Measurements from ENCODE around the gene CCDC134. TPM values are rescaled to one million over a fixed set of nuclear protein-coding genes. Genes with fewer than 3 reads are reported as not detected.
A peak's percentile ranks its signal among the peaks of the same experiment; 100 is the strongest.
"Not testable (repeated sequence)": the region's sequence is repeated elsewhere in the genome, so short reads cannot be mapped to it uniquely, and the experiment has no call there.

CCDC134 gene
- total RNA-seq, 1 experiment from 2014 or later: 10.6 TPM

DNA sequence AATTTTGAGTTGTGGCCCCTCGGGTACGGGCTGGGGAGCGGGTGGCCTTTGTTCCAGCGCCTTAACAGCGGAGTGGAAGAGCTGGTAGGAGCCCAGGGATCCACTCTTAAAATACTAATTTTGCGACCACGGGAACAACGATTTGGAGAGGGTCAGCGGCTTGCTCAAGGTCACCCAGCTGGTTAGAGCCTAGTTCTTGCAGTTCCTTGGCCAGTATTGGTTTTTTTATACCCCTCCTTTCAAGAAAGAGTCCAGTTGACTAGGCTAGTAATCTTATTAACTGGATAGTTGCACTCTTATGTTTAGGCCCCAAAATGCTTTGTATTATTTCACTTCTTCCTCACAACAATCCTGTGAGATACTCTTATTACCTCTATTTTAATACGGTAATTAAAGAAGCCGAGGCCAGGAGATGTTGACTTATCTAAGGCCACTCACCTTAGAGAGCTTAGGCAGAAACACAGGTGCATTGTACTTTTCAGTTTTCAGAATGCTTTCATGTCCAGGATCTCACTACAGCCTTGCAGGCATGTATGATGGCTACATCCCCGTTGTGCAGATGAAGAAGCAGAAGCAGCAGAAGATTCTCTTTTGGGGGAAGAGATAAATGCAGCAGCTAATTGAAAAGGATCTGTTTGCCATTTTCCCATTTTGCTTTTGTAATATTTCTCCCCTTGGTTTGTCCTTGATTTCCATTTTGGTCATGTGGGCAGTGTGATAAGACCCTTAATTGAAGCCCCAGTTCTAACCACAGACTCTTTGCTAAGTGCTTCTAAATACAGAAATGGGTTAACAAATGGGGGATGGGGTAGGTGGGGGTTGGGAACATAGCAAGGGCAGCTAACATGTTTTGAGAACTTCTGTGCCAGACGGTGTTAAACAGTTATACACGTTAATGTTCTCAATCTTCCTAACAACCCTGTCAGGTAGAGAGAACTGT is 33.8 kb downstream of the CCDC134 start:
- H3K4me1 ChIP-seq (replicated peaks): peaks cover 13% of the 10 kb centered on the region
- H3K27me3 ChIP-seq (replicated peaks): no peaks in the 10 kb centered on the region
- H3K36me3 ChIP-seq: peaks cover 20% of the 10 kb centered on the region
- H3K4me3 ChIP-seq: peak overlapping the region; percentile 67
- H3K9me3 ChIP-seq (replicated peaks): no peaks in the 10 kb centered on the region
- H3K27ac ChIP-seq: no peak overlapping the region
- no peak for DNase-seq (ENCODE audit: low read depth in 1 of 2, low spot score in 2 of 2)

DNA sequence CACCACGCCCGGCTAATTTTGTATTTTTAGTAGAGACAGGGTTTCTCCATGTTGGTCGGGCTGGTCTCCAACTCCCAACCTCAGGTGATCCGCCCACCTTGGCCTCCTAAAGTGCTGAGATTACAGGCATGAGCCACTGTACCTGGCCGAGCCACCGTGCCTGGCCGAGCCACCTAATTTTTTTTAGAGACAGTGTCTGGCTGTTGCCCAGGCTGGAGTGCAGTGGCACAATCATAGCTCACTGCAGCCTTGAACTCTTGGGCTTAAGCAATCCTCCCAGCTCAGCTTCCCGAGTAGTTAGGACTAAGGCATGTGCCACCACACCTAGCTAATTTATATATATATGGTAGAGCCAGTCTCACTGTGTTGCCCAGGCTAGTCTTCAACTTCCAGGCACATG is 35.0 kb downstream of the CCDC134 start:
- peaks cover 13% of the 10 kb centered on the region for H3K4me1 ChIP-seq (replicated peaks)
- peaks cover 20% of the 10 kb centered on the region for H3K36me3 ChIP-seq

DNA sequence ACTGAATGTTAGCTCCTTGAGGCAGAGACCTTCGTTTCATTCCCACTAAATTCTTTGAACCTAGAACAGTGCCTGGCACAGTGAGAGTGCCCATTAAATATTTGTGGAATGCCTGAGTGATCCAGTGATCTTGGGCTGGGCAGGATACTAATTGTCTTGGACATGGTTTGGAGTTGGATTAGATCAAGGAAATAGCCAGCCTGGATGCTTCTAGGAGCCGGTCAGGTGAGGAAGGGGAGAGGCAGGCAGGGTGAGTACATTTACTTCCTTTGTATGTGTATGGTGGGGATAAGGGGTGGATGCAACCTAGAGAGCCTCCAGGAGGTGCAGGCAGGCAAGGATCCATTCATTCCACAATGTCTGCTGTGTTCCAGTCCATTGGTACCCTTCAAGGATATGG is 36.1 kb downstream of the CCDC134 start:
- no peaks in the 10 kb centered on the region for H3K27me3 ChIP-seq (replicated peaks)
- peaks cover 20% of the 10 kb centered on the region for H3K36me3 ChIP-seq
- DNase-seq (ENCODE audit: low read depth in 1 of 2, low spot score in 2 of 2): no peak
- no peak overlapping the region for H3K27ac ChIP-seq
- no peak overlapping the region for H3K4me3 ChIP-seq
- H3K4me1 ChIP-seq (replicated peaks): peaks cover 13% of the 10 kb centered on the region
- no peaks in the 10 kb centered on the region for H3K9me3 ChIP-seq (replicated peaks)

More for the DNA sequence above, 35.0 kb downstream of the CCDC134 start:
- not testable (repeated sequence) for DNase-seq (ENCODE audit: low read depth in 1 of 2, low spot score in 2 of 2); H3K27ac ChIP-seq; H3K9me3 ChIP-seq (replicated peaks); H3K4me3 ChIP-seq; H3K27me3 ChIP-seq (replicated peaks)

DNA sequence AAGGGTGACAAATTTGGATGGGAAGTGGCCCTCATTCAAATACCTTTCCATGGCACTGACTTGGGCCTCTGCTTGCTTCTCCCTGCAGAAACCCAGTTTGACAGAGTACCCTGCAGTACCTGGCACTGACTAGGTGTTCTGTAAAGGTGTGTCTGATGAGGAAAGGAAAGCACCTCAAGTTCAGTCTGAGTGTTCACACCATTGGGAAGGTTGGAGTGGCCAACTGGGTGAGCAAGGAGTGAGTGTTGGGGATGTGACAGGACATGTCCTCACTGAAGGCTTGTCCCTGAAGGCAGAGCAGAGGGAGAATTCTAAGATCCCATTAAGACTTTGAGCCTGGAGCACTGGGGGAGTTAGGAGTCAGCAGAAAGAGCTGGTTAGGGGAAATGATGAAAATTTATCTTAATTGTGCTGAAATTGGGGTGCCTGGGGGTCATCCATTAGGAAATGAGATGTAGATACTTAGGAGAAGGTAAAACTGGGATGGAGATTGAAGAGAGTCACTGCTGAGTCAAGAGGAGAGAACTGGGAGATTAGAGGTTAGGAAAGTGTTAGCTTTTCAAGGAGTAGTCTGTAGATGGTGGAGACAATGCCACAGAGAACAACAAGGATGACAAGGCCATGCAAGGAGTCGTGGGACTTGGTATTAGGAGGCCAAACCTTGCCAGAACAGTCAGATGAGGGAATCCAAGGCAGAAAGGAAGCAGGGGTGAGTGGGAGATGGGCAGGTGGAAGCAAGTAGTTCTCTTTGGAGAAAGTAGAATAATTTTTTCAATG is 38.6 kb downstream of the CCDC134 start:
- Histone ChIP-seq H3K27ac (no peak overlapping the region), H3K27me3 (replicated peaks) (no peaks in the 10 kb centered on the region), H3K36me3 (peaks cover 22% of the 10 kb centered on the region)

DNA sequence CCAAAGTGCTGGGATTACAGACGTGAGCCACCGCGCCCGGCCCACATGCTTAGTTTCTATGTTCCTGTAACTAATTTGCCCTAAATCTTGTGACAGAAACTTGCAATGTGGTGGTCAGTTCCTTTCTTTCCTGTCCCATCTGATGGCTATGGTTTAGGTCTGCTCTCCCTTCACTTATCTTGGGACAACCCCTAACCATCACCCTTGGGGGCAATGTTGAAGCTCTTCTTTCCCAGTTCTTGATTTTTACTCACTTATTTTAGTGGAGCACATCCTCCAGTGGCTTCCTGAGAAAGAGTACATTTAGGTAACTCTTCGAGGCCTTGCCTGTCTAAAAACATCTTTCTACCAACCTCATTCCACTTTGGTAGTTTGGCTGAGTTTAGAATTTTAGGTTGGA is 39.7 kb downstream of the CCDC134 start:
- no peaks in the 10 kb centered on the region for H3K27me3 ChIP-seq (replicated peaks)

More for the DNA sequence above, 38.6 kb downstream of the CCDC134 start:
- Histone ChIP-seq H3K4me3 (no peak overlapping the region), H3K4me1 (replicated peaks) (no peaks in the 10 kb centered on the region), H3K9me3 (replicated peaks) (no peaks in the 10 kb centered on the region)
- no peak for DNase-seq (ENCODE audit: low read depth in 1 of 2, low spot score in 2 of 2)

DNA sequence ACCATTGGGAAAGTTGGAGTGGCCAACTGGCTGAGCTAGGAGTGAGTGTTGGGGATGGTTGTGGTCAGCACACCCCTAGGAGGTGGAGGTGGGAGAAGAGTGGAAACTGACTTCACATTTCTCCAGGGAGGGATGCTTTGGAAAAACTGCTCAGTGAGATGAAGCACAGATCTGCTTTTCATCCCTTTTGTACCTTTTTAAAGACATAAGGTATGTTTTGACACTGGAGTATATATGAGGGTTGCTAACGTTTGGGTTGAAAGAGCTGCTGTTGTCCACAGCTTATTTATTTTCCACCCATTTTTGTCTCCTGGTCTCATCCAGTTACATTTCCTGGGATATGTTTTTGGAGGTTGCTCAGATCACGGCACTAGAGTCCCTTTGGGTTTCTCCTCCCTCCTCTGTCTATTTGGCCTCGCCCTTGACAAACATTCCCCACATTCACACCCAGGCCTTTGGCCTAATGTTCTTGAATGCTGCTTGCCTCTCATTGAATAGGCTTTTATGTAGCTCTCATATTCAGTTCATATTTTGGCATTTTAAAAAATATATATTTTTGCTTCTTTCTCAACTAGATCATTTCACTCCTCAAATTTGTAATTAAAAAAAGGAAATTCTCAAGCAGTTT is 40.7 kb downstream of the CCDC134 start:
- H3K36me3 ChIP-seq: peaks cover 9% of the 10 kb centered on the region
- no peaks in the 10 kb centered on the region for H3K27me3 ChIP-seq (replicated peaks)
- no peak for DNase-seq (ENCODE audit: low read depth in 1 of 2, low spot score in 2 of 2)
- H3K9me3 ChIP-seq (replicated peaks): no peaks in the 10 kb centered on the region
- no peak overlapping the region for H3K4me3 ChIP-seq
- no peak overlapping the region for H3K27ac ChIP-seq
- H3K4me1 ChIP-seq (replicated peaks): no peaks in the 10 kb centered on the region

More for the DNA sequence above, 39.7 kb downstream of the CCDC134 start:
- DNase-seq (ENCODE audit: low read depth in 1 of 2, low spot score in 2 of 2): no peak
- H3K4me3 ChIP-seq: no peak overlapping the region
- no peak overlapping the region for H3K27ac ChIP-seq
- H3K4me1 ChIP-seq (replicated peaks): no peaks in the 10 kb centered on the region
- no peaks in the 10 kb centered on the region for H3K9me3 ChIP-seq (replicated peaks)
- peaks cover 15% of the 10 kb centered on the region for H3K36me3 ChIP-seq

DNA sequence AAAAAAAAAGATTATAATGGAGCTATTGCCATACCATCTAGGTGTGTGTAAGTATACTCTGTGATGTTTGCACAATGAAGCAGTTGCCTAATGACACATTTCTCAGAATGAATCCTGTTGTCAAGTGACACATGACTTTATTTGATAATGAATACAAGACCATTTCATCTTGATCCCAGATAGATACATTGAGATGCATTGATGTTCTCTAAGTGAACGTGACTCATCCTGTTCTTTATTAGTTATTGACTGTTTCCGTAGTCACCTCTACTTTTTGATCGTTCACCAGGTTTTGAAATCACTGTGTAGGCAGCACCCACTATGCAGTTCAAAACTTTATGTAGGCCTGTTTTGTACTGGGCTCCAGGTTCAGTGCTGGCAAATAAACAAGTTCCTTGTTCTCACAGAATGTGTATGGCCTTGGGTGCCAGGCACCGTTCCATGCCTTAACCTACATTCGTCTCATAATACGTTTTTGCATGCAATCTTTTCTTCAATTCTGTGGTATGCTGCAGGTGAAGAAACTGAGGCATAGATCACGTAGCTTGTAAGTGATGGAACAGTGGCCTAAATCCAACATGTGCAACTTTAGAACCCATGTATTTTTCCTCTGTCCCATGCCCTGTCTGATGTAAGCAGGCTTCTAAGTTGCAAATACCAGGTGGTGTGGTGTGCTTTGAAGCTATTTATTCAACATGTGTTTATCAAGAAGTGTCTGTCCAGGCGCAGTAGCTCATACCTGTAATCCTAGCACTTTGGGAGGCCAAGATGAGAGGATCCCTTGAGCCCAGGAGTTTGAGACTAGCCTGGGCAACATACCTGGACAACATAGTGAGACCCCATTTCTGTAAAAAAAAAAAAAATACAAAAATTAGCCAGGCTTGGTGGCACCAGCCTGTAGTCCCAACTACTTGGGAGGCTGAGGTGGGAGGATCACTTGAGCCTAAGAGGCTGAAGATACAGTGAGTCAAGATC is 42.8 kb downstream of the CCDC134 start:
- Histone ChIP-seq H3K4me3 (no peak overlapping the region), H3K4me1 (replicated peaks) (no peaks in the 10 kb centered on the region), H3K27me3 (replicated peaks) (no peaks in the 10 kb centered on the region), H3K27ac (no peak overlapping the region), H3K36me3 (peaks cover 4% of the 10 kb centered on the region; the same call in 1 of the 2 replicates), H3K9me3 (replicated peaks) (no peaks in the 10 kb centered on the region)
- DNase-seq (ENCODE audit: low read depth in 1 of 2, low spot score in 2 of 2): no peak

DNA sequence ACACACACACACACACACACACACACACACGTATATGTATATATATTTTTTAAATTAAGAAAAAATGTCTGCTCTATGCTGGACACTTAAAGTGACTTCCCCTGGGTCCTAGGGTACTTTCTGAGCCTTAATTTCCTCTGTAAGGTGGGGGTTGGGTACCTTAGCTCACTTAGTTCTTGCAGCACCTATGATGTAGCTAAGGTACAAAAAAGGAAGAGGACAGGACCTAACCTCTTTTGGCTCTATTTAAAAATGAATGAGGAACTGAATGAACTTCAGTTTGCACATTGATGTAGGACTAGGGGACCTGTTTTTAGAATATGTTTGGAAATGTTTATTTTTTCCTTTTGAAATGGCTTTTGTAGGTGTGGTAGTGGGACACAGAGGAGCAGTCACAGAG is 43.6 kb downstream of the CCDC134 start:
- Histone ChIP-seq H3K27ac (no peak overlapping the region), H3K9me3 (replicated peaks) (no peaks in the 10 kb centered on the region), H3K4me3 (no peak overlapping the region), H3K27me3 (replicated peaks) (no peaks in the 10 kb centered on the region), H3K36me3 (peaks cover 4% of the 10 kb centered on the region; the same call in 1 of the 2 replicates), H3K4me1 (replicated peaks) (no peaks in the 10 kb centered on the region)
- no peak for DNase-seq (ENCODE audit: low read depth in 1 of 2, low spot score in 2 of 2)

DNA sequence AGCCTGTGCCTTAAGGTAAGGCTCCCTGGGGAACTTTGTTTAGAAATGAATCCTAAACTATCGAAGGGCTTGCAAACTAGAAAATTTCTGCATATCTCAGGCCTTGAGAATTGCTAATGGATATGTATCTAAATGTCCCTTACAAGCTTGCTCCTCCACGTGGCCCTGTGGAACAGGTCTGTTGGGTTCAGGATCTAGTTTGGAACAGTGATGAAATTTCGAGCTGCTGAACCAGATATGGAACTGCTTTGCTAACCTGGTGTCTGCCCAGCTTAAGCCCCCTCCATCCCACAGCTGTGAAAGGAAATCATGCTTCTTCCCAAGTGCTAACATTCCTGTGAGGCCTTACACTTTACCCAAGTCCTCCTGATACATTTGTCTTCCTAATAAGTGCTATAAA is 44.0 kb downstream of the CCDC134 start:
- Histone ChIP-seq H3K36me3 (peaks cover 4% of the 10 kb centered on the region; the same call in 1 of the 2 replicates), H3K27ac (no peak overlapping the region), H3K27me3 (replicated peaks) (no peaks in the 10 kb centered on the region), H3K4me3 (no peak overlapping the region), H3K4me1 (replicated peaks) (no peaks in the 10 kb centered on the region), H3K9me3 (replicated peaks) (no peaks in the 10 kb centered on the region)
- no peak for DNase-seq (ENCODE audit: low read depth in 1 of 2, low spot score in 2 of 2)

DNA sequence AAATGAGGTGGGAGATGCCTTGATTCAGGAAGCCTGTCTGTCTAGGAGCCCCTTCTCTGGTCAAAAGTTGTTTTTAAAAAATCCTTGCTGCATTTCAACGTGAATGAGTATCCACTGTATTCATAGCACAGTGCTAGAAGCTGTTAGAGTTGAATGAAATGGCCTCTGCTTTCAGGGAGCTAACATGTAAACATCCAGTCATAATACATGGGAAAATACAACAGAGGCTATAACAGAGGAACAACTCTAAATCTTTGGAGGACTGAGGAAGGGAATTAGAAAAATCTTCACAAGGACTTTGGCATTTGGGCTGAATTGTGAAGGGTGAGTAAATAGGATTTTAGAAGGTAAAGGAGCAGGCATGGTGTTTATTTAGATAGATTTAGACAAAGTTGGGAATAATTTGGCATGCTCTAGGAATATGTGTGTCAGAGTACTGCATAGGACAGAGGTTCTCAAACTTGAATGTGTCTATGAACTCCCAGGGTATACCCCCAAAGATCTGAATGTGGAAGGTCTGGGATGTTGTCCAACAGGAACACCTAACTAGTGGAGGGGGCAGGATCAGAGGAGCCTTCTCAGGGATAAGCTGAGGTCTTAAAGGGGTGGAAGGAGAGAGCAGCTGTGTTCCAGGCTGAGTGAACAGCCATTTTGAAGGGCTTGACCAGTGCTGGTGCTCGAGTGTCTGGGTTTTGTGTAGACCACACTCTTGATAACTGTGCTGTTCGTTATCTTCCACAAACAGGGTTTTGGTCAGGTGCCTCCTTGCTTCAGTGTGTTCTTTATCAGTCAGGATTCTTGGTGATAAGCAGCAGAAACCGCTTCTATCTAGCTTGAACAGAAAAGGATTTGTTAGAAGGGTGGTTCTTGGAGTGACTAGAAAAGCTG is 45.1 kb downstream of the CCDC134 start:
- no peak overlapping the region for H3K27ac ChIP-seq
- no peaks in the 10 kb centered on the region for H3K27me3 ChIP-seq (replicated peaks)
- no peak for DNase-seq (ENCODE audit: low read depth in 1 of 2, low spot score in 2 of 2)
- H3K4me1 ChIP-seq (replicated peaks): no peaks in the 10 kb centered on the region
- H3K9me3 ChIP-seq (replicated peaks): no peaks in the 10 kb centered on the region
- no peak overlapping the region for H3K4me3 ChIP-seq
- peaks cover 4% of the 10 kb centered on the region; the same call in 1 of the 2 replicates for H3K36me3 ChIP-seq

DNA sequence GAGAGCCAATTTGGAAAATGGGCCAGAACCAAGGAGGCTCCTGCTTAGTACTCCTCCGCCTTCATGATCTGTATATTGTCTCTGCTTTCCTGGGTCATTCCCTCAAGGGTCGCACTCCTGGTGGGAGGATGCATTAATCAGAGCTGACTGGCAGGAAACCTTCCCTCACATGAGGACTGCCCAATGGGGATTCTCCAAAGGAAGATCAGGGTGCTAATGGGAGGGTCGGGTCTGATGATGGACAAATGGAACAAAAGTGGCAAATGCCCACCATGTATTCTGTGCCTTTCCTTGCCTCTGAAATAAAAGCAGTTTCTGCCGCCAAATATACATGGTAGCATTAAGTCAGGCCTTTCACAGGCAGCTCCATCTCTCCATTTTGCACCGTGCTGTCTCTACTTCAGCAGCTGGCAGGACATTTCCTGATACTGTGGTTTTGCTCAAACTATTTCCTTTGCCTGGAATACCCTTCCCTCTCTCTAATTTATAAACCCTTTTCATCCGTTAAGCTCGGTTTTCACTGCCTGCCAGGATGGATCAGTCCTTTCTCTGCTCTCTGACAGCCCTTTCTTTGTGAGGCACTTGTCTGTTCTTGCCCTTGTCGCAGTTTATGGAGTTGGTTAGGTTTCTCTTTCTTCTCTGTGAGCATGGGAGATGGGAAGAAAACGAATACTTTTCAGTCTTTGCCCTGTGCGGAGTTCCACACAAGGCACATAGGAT is 45.9 kb downstream of the CCDC134 start:
- H3K27ac ChIP-seq: no peak overlapping the region
- H3K36me3 ChIP-seq: peaks cover 4% of the 10 kb centered on the region; the same call in 1 of the 2 replicates
- no peaks in the 10 kb centered on the region for H3K9me3 ChIP-seq (replicated peaks)
- H3K4me3 ChIP-seq: no peak overlapping the region
- no peaks in the 10 kb centered on the region for H3K27me3 ChIP-seq (replicated peaks)
- no peaks in the 10 kb centered on the region for H3K4me1 ChIP-seq (replicated peaks)
- no peak for DNase-seq (ENCODE audit: low read depth in 1 of 2, low spot score in 2 of 2)

Measured in SJSA1 (cell line).